Neural cell (in vitro differentiated cells): Measurements from ENCODE around the gene CLIC1. TPM values are rescaled to one million over a fixed set of nuclear protein-coding genes. Genes with fewer than 3 reads are reported as not detected.

ENCODE experiments used
- H2AFZ ChIP-seq: fragments of 200-600, 300-800 bp; sonication (generic), shearing (Covaris generic); 2 replicates; pipeline ENCODE4 v1.6.0; 2014; ENCODE audit warnings: low read depth, mild to moderate bottlenecking, antibody characterized with exemption, low read length, moderate library complexity
- H3F3A ChIP-seq: fragments of 200-600 bp; shearing (Covaris generic); 2 replicates; pipeline ENCODE4 v1.6.1; 2016; ENCODE audit warnings: mild to moderate bottlenecking, moderate library complexity, mixed read lengths, antibody characterized with exemption, low read length; ENCODE audit not compliant: insufficient read depth, poor library complexity, severe bottlenecking
- H3K27ac ChIP-seq: fragments of 200-600, 300-800 bp; sonication (generic), shearing (Covaris generic); 2 replicates; pipeline ENCODE4 v1.5.1; 2014; ENCODE audit warnings: mild to moderate bottlenecking, low read length, moderate library complexity
- H3K27me3 ChIP-seq: fragments of 300-800, 200-600 bp; sonication (generic), shearing (Covaris generic); 2 replicates; pipeline ENCODE4 v1.6.0; 2014; ENCODE audit warnings: mild to moderate bottlenecking, low read depth, low read length, moderate library complexity; ENCODE audit not compliant: insufficient read depth
- H3K36me3 ChIP-seq: fragments of 300-800, 200-600 bp; sonication (generic), shearing (Covaris generic); 2 replicates; pipeline ENCODE4 v1.5.1; 2014; ENCODE audit warnings: mild to moderate bottlenecking, antibody characterized with exemption, low read length, moderate library complexity; ENCODE audit not compliant: insufficient read depth
- H3K4me2 ChIP-seq: fragments of 300-800, 200-600 bp; sonication (generic), shearing (Covaris generic); 2 replicates; pipeline ENCODE4 v1.6.0; 2014; ENCODE audit warnings: mild to moderate bottlenecking, low read length
- H3K4me3 ChIP-seq: fragments of 300-800, 200-600 bp; sonication (generic), shearing (Covaris generic); 2 replicates; pipeline ENCODE4 v1.5.1; 2014; ENCODE audit warnings: mild to moderate bottlenecking, low read length, moderate library complexity
- H3K79me2 ChIP-seq: fragments of 200-600 bp; shearing (Covaris generic); replicated peaks from 2 replicates; pipeline ENCODE4 v1.6.0; 2014; ENCODE audit warnings: mild to moderate bottlenecking, low read length, moderate library complexity; ENCODE audit not compliant: insufficient read depth
- H3K9ac ChIP-seq: fragments of 300-800, 200-600 bp; sonication (generic), shearing (Covaris generic); 2 replicates; pipeline ENCODE4 v1.6.1; 2016; ENCODE audit warnings: mild to moderate bottlenecking, low read length, mixed read lengths
- H3K9me2 ChIP-seq: fragments of 200-600 bp; shearing (Covaris generic); 2 replicates; pipeline ENCODE4 v1.6.1; 2016; ENCODE audit warnings: mild to moderate bottlenecking, low read length, mixed read lengths; ENCODE audit not compliant: insufficient read depth
- H3K9me3 ChIP-seq: fragments of 200-600, 300-800 bp; sonication (generic), shearing (Covaris generic); 2 replicates; pipeline ENCODE4 v1.6.1; 2016; ENCODE audit warnings: mild to moderate bottlenecking, mixed run types, low read length, moderate library complexity, mixed read lengths
- H4K20me1 ChIP-seq: fragments of 200-600 bp; shearing (Covaris generic); 2 replicates; pipeline ENCODE4 v1.6.1; 2016; ENCODE audit warnings: mild to moderate bottlenecking, mixed run types; ENCODE audit not compliant: insufficient read depth
- CTCF ChIP-seq: fragments of 450-650 bp; IDR thresholded peaks from 2 replicates; pipeline ENCODE4 v1.5.1; 2014; ENCODE audit warnings: antibody characterized with exemption, mild to moderate bottlenecking, moderate library complexity; ENCODE audit not compliant: poor library complexity, severe bottlenecking
- EP300 ChIP-seq: fragments of 450-650 bp; conservative IDR thresholded peaks from 2 replicates; pipeline ENCODE4 v1.6.1; 2014; ENCODE audit warnings: antibody characterized with exemption, mild to moderate bottlenecking, moderate library complexity; ENCODE audit not compliant: poor library complexity, severe bottlenecking
- EZH2 ChIP-seq: fragments of 200-600, 300-800 bp; shearing (Covaris generic), sonication (generic); IDR thresholded peaks from 2 replicates; pipeline ENCODE4 v1.6.1; 2014; ENCODE audit warnings: antibody characterized with exemption, low read length, borderline replicate concordance, mild to moderate bottlenecking; ENCODE audit not compliant: insufficient read depth, poor library complexity, severe bottlenecking
- MXI1 ChIP-seq: fragments of 450-650 bp; conservative IDR thresholded peaks from 2 replicates; pipeline ENCODE4 v1.6.1; 2014; ENCODE audit warnings: antibody characterized with exemption, mild to moderate bottlenecking; ENCODE audit not compliant: poor library complexity, severe bottlenecking
- POLR2AphosphoS5 ChIP-seq: IDR thresholded peaks from 2 replicates; pipeline ENCODE4 v1.6.1; 2012
- RAD21 ChIP-seq: fragments of 450-650 bp; conservative IDR thresholded peaks from 2 replicates; pipeline ENCODE4 v1.6.1; 2014; ENCODE audit warnings: antibody characterized with exemption, mild to moderate bottlenecking, moderate library complexity
- REST ChIP-seq: IDR thresholded peaks from 2 replicates; pipeline ENCODE4 v1.6.1; 2012; ENCODE audit warnings: borderline replicate concordance
- SMC3 ChIP-seq: fragments of 450-650 bp; conservative IDR thresholded peaks from 2 replicates; pipeline ENCODE4 v1.6.1; 2014; ENCODE audit warnings: antibody characterized with exemption, mild to moderate bottlenecking, moderate library complexity; ENCODE audit not compliant: poor library complexity
- TAF1 ChIP-seq: IDR thresholded peaks from 2 replicates; pipeline ENCODE4 v1.6.1; 2012; ENCODE audit warnings: low read depth
- polyA plus RNA-seq: library from polyadenylated mRNA; depleted of rRNA; stranded (reverse); fragments of >200 nt; gene quantifications from 2 replicates; pipeline ENCODE4 v1.2.3, GENCODE V29; 2014

The CLIC1 gene
- polyA plus RNA-seq, 1 donor from 2014 or later, result 5.5 TPM

- Histone ChIP-seq H3K9ac (no peak overlapping the region), H3K9me2 (no peaks in the 10 kb centered on the region), H2AFZ (no peak overlapping the region), H3K36me3 (no peaks in the 10 kb centered on the region), H4K20me1 (no peaks in the 10 kb centered on the region), H3K79me2 (no peaks in the 10 kb centered on the region), H3F3A (no peaks in the 10 kb centered on the region), H3K4me2 (no peak overlapping the region), H3K9me3 (no peaks in the 10 kb centered on the region), H3K27me3 (no peaks in the 10 kb centered on the region), H3K27ac (no peak overlapping the region), H3K4me3 (no peak overlapping the region)
- TF ChIP-seq RAD21, result no peak
- TF ChIP-seq MXI1, result no peak
- TF ChIP-seq EP300, result no peak
- TF ChIP-seq POLR2AphosphoS5, result no peak
- TF ChIP-seq SMC3, result no peak
These were observed 6.6 kb upstream of the CLIC1 start for GRCh38 chr6:31742894-31743293.

GRCh38 chr6:31741815-31742214 is 5.5 kb upstream of the CLIC1 start:
- Histone ChIP-seq H3K9me3 (no peaks in the 10 kb centered on the region), H2AFZ (no peak overlapping the region), H3K36me3 (no peaks in the 10 kb centered on the region)

More at GRCh38 chr6:31741815-31742214, 5.5 kb upstream of the CLIC1 start:
- Histone ChIP-seq H3K4me3 (no peak overlapping the region), H4K20me1 (no peaks in the 10 kb centered on the region), H3K4me2 (no peak overlapping the region), H3K9ac (no peak overlapping the region), H3K27ac (no peak overlapping the region), H3K27me3 (no peaks in the 10 kb centered on the region), H3K9me2 (no peaks in the 10 kb centered on the region), H3F3A (no peaks in the 10 kb centered on the region), H3K79me2 (no peaks in the 10 kb centered on the region)
- TF ChIP-seq TAF1 (no peak), EP300 (no peak), CTCF (no peak), POLR2AphosphoS5 (no peak), RAD21 (no peak), MXI1 (no peak), SMC3 (no peak), EZH2 (no peak), REST (no peak)
